GM12878 (cell line): ENCODE data around the gene SERPINB10. TPM values are rescaled to one million over a fixed set of nuclear protein-coding genes. Genes with fewer than 3 reads are reported as not detected.

Source experiments
- BRCA1 ChIP-seq: IDR thresholded peaks from 2 replicates; pipeline ENCODE4 v1.6.1; 2011; ENCODE audit warnings: low read depth, low read length, improper control_type of control experiment
- CHD4 ChIP-seq: fragments of 200-600 bp; sonication (generic); IDR thresholded peaks from 2 replicates; pipeline ENCODE4 v1.6.1; 2016; ENCODE audit warnings: mild to moderate bottlenecking
- CREB1 ChIP-seq: IDR thresholded peaks from 2 replicates; pipeline ENCODE4 v1.6.1; 2012; ENCODE audit warnings: low read depth, mild to moderate bottlenecking, inconsistent platforms
- CTCF ChIP-seq, 3 experiments: IDR thresholded peaks in 2 of 3; conservative IDR thresholded peaks in 1 of 3; 2 replicates each; pipeline ENCODE4 v1.5.1; 2011; ENCODE audit warnings: low read depth in 3 of 3, low read length in 3 of 3, mild to moderate bottlenecking in 3 of 3, control low read depth in 2 of 3, moderate library complexity in 2 of 3, inconsistent platforms in 1 of 3, mixed read lengths in 1 of 3; ENCODE audit not compliant: control insufficient read depth in 2 of 3, insufficient read depth in 1 of 3; ENCODE audit errors: extremely low read depth in 1 of 3
- DPF2 ChIP-seq: fragments of 450-650 bp; IDR thresholded peaks from 2 replicates; pipeline ENCODE4 v1.6.1; 2017; ENCODE audit warnings: mild to moderate bottlenecking
- EGR1 ChIP-seq, 2 experiments: IDR thresholded peaks; 1 replicate in 1 of 2; 2 replicates in 1 of 2; pipeline ENCODE4 v1.6.1; 2011 to 2012; ENCODE audit warnings: low read depth in 2 of 2, low read length in 2 of 2, borderline replicate concordance in 1 of 2, mild to moderate bottlenecking in 1 of 2, moderate library complexity in 1 of 2
- FOS ChIP-seq: IDR thresholded peaks from 3 replicates; pipeline ENCODE4 v1.6.1; 2011; ENCODE audit warnings: borderline replicate concordance; ENCODE audit not compliant: insufficient read length; ENCODE audit errors: extremely low read depth
- IKZF1 ChIP-seq: fragments of 450-650 bp; conservative IDR thresholded peaks from 2 replicates; pipeline ENCODE4 v1.6.1; 2017; ENCODE audit warnings: antibody characterized with exemption, mild to moderate bottlenecking
- IRF3 ChIP-seq: fragments of 450-650 bp; IDR thresholded peaks from 2 replicates; pipeline ENCODE4 v1.6.1; 2014; ENCODE audit warnings: mild to moderate bottlenecking
- MEF2A ChIP-seq: IDR thresholded peaks from 2 replicates; pipeline ENCODE4 v1.6.1; 2011; ENCODE audit warnings: low read depth, mild to moderate bottlenecking, low read length, moderate library complexity; ENCODE audit not compliant: insufficient read depth
- MTA2 ChIP-seq: fragments of 450-650 bp; IDR thresholded peaks from 2 replicates; pipeline ENCODE4 v1.6.1; 2016; ENCODE audit warnings: low read depth, mild to moderate bottlenecking, moderate library complexity
- NKRF ChIP-seq: fragments of 450-650 bp; conservative IDR thresholded peaks from 2 replicates; pipeline ENCODE4 v1.6.1; 2017; ENCODE audit warnings: mild to moderate bottlenecking, moderate library complexity
- RELB ChIP-seq: fragments of 450-650 bp; IDR thresholded peaks from 2 replicates; pipeline ENCODE4 v1.6.1; 2017; ENCODE audit warnings: low read depth, mild to moderate bottlenecking, moderate library complexity
- RUNX3 ChIP-seq: IDR thresholded peaks from 2 replicates; pipeline ENCODE4 v1.6.1; 2012; ENCODE audit warnings: low read length, inconsistent platforms
- SMC3 ChIP-seq: IDR thresholded peaks from 2 replicates; pipeline ENCODE4 v1.6.1; 2011; ENCODE audit warnings: low read length, improper control_type of control experiment, borderline replicate concordance
- SUPT20H ChIP-seq: IDR thresholded peaks from 2 replicates; pipeline ENCODE4 v1.6.1; 2011; ENCODE audit warnings: low read depth, mild to moderate bottlenecking, low read length, moderate library complexity, borderline replicate concordance; ENCODE audit not compliant: control insufficient read depth
- ZBTB40 ChIP-seq: fragments of 450-650 bp; IDR thresholded peaks from 2 replicates; pipeline ENCODE4 v1.6.1; 2016; ENCODE audit warnings: mild to moderate bottlenecking, moderate library complexity, borderline replicate concordance
- ZNF622 ChIP-seq: fragments of 450-650 bp; IDR thresholded peaks from 2 replicates; pipeline ENCODE4 v1.6.1; 2017; ENCODE audit warnings: mild to moderate bottlenecking, inconsistent platforms
- polyA plus RNA-seq, 11 experiments: library from polyadenylated mRNA; depleted of rRNA in 4 of 11; unstranded in 6 of 11; stranded (reverse) in 5 of 11; fragments of >200 nt; fragmentation: Nextera tagmentation in 4 of 11; fragmentation: Illumina TruSeq in 1 of 11; extraction: Ambion mirVana in 4 of 11; extraction: Trizol in 1 of 11; gene quantifications; 1 replicate in 1 of 11; 2 replicates in 10 of 11; pipeline versions ENCODE4 v1.2.1 to v1.2.3, GENCODE V29; 2011 to 2016; ENCODE audit warnings: inconsistent platforms in 2 of 11, missing spikeins in 2 of 11, low read depth in 1 of 11
- total RNA-seq, 4 experiments: library from RNA; depleted of rRNA in 3 of 4; stranded (reverse); fragments of >200 nt in 3 of 4; fragmentation: Illumina TruSeq in 1 of 4; extraction: Trizol in 1 of 4; gene quantifications; 2 replicates each; pipeline versions ENCODE4 v1.2.1 to v1.2.3, GENCODE V29; 2013 to 2021

Gene SERPINB10
- total and polyA plus RNA-seq, 10 of the 15 experiments (the other 5 are each of a cell fraction or from before 2014, with no cell fraction given) = 12.0 to 83.5 (median 24.1) TPM

- TF ChIP-seq NKRF (peak; percentile 69; the same call in 1 of the 2 replicates), RUNX3 (peak; percentile 74), BRCA1 (no peak), RELB (peak; percentile 94), DPF2 (peak; percentile 35; the same call in 1 of the 2 replicates), IRF3 (no peak), CTCF (IDR thresholded peaks at IDR 0.05 in 2 of 3, conservative IDR thresholded peaks at IDR 0.05 in 1 of 3; ENCODE audit: control insufficient read depth in 2 of 3, extremely low read depth in 1 of 3, insufficient read depth in 1 of 3, low read depth in 3 of 3, low read length in 3 of 3) (peak; percentile 49 to 60 (median 54)), ZNF622 (no peak), CHD4 (no peak), MEF2A (peak; percentile 50), EGR1 (IDR thresholded peaks at IDR 0.05; ENCODE audit: borderline replicate concordance in 1 of 2, low read depth in 2 of 2, low read length in 2 of 2) (0 out of 3 replicates have a peak, but pooled peaks of 1 of the 2 experiments have one; percentile 13), SMC3 (no peak), SUPT20H (no peak), FOS (no peak), IKZF1 (peak; percentile 93), MTA2 (peak; percentile 15; the same call in 1 of the 2 replicates), ZBTB40 (no peak), CREB1 (peak; percentile 29; the same call in 1 of the 2 replicates)
Observed at GRCh38 chr18:63949068-63949737, 41.4 kb downstream of the SERPINB10 start, which contains the start of gene HMSD (continued).
